IPS-18c (cell line): ENCODE measurements around the gene ADARB2.

Source experiments
- H3K4me3 ChIP-seq: 2 replicates; pipeline ENCODE4 v1.7.0; 2013; ENCODE audit warnings: low read depth, mild to moderate bottlenecking, low read length, moderate library complexity; ENCODE audit not compliant: insufficient read depth
- H3K9me3 ChIP-seq: one replicate; pipeline ENCODE4 v1.6.1; 2013; ENCODE audit warnings: mild to moderate bottlenecking, low read length, moderate library complexity; ENCODE audit not compliant: control insufficient read depth, insufficient read depth

ADARB2 gene

DNA sequence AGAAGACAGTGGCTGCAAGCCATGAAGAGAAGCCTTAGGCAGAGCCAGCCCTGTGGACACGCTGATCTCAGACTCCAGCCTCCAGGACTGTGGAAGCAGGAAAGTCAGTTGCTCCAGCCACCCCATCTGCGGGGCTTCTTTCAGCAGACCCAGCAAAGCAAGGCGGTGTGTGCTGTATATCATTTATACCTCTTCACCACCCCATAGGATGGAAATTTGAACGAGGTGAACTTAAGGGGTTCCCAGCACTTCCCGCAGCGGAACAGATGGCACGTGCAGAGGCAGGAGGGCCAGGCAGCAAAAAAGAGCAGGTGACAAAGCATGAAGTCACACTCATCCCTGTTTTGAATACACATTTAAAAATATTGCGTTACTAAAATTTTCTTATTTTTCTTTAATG, 159.4 kb downstream of the ADARB2 start:
- H3K4me3 ChIP-seq = no peak overlapping the region

GRCh38 chr10:1577373-1577770, 160.0 kb downstream of the ADARB2 start:
- Histone ChIP-seq H3K4me3 (no peak overlapping the region), H3K9me3 (no peaks in the 10 kb centered on the region)

More for the DNA sequence above, 159.4 kb downstream of the ADARB2 start:
- no peaks in the 10 kb centered on the region for H3K9me3 ChIP-seq

GRCh38 chr10:1576467-1577372, 160.6 kb downstream of the ADARB2 start:
- H3K4me3 ChIP-seq = no peak overlapping the region
- no peaks in the 10 kb centered on the region for H3K9me3 ChIP-seq

GRCh38 chr10:1575481-1576244, 161.7 kb downstream of the ADARB2 start:
- no peak overlapping the region for H3K4me3 ChIP-seq

DNA sequence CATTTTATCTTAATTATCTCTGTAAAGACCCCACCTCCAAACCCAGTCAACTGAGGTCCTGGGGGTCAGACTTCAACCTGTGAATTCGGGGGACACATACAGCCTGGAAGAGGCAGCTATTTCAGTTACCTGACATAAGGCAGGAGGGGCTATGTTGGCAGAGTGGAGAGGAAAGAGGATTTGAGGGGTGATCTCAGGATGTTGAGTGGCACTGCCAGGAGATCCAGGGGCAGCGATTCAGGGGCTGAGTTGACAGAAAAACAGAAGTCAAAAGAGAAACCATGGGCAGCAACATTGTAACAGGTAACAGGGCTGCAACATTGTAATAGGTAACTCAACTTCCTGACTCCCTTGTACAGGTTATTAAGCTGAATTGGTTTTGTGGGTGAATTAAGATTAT, 162.6 kb downstream of the ADARB2 start:
- Histone ChIP-seq H3K4me3 (no peak overlapping the region), H3K9me3 (no peaks in the 10 kb centered on the region)

More at GRCh38 chr10:1575481-1576244, 161.7 kb downstream of the ADARB2 start:
- no peaks in the 10 kb centered on the region for H3K9me3 ChIP-seq

DNA sequence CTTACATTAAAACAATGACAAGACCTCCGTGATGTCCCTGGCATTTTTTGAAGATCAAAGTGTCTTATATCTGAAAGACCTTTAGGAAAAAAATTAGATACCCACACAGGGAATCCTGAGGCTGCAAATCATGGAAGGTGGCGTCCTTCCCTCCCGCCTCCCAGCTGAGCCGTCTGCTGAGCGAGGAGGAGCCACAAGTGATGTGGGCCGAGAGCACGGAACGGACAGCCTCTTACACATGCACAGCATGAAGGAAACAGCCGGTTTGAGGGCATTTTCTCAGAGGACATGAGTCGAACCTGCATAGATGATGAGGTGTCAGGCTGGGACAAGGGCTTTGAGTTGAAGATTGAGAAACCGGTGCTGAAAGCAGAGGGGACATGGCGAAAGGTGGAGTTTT, 163.3 kb downstream of the ADARB2 start:
- no peaks in the 10 kb centered on the region for H3K9me3 ChIP-seq
- H3K4me3 ChIP-seq = no peak overlapping the region

DNA sequence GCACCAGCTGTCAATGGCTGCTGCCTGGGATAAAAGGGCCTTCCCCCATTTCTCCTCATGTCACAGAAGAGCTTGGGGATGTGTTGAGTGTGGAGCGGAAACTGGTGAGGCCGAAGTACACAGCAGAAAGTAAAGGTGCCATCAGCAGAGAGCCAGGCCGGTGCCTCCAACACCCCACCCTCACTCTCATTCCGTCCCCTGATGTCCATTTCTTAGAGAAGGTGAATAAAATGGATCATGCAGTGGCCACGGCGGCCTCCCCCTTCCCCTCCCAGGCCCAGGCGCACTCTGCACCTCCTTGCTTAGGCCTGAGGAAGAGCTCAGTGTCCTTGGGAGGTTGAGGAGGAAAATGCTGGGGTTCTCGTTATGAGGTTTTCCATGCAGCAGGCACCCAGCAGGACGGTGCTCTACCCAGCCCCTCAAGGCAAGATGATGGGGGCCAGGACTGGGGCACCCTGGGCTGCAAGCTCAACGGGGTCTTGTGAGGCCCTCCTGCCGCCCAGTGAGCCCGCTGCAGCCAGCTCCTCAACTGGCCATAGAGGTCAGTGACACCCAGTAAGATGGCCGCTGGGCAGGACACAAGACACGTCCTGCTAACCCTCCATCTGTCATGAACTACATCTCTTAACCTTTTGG, 163.9 kb downstream of the ADARB2 start:
- Histone ChIP-seq H3K9me3 (no peaks in the 10 kb centered on the region), H3K4me3 (no peak overlapping the region)

DNA sequence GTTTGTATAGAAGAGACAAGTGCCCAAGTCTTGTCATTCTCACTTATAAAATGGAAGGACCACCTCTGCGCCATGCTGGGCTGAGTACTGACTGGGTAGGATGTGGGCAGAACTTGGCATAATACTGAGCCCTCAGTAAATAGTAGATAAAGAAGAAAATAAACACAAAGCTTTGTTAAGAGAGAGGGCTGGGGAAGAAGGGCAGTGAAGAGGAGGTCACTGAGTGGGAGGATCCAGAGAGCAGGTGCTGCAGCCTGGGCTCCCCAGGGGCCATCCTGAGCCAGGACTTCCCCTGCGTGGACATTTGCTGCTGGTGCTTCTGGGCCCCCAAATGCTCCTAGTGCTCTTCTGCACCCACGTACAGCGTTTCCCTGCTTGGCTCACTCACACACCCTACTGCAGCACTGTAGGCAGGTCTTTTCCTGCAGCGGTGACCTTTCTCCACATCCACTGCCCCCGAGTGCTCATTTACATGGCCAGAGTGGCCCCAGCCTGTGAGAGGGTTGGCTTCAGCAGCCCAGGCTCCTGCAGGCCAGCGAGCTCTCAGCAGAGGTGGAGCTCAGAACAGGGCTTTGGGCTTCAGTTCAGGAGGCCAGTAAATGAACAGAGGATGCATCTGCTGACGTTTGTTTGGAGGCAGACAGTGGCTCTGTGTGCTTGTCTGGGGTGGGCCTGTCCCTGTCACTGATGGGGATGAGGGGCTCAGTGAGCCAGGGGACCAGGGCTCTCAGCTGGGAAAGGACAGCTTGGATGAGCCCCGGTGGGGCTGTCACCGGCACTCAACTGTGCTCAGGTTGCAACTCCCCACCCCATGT, 164.6 kb downstream of the ADARB2 start:
- H3K4me3 ChIP-seq = no peak overlapping the region
- H3K9me3 ChIP-seq = no peaks in the 10 kb centered on the region

- Histone ChIP-seq H3K4me3 (no peak overlapping the region), H3K9me3 (no peaks in the 10 kb centered on the region)
These were observed 165.6 kb downstream of the ADARB2 start for GRCh38 chr10:1571587-1572237.

DNA sequence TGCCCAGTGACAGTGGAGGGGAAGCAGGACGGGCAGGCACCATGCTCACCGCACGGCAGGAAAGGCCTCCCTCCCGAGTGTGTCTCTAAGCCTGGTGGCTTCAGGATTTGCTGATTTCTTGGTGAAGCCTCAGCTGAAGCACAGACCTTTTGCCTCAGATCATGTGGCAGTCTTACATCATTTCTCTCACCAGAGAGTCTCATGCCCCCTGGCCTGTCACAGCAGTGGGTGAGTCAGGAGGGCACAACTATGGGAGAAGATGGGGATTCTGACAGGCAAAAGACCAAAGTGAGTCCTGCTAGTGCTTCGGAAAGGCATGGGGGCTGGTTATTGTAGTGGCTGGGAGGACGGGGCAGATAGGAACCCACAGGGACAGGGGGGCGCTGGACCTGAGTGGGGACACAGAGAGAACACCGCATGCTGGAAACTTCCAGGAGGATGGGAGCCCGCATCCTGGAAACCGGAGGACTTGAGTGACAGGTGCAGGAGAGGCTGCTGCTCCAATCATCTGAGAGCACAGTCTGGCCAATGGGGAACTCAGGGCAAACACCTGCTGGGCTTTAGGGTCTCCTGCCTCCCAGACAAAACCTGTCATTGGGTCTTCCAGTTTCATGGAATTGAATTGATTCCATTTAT, 166.8 kb downstream of the ADARB2 start:
- Histone ChIP-seq H3K4me3 (no peak overlapping the region), H3K9me3 (no peaks in the 10 kb centered on the region)

DNA sequence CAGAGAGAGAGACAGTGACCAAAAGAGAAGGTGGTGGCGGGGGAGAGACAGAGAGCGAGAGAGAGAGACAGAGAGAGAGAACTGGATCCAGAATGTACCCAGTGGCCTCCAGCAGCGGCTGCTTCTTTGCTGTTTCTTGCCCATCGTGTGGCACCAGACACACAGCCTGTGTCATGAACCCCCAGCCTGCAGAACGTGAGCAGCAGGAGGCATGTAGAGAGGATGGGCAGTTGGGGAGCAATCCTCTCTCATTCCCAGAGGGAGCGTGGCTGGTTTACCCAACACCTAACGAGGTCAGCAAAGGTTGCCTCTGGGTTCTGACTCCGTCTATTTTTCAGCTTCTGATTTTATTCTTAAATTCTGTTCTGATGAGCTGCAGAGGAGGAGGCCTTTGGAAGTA, 168.1 kb downstream of the ADARB2 start:
- Histone ChIP-seq H3K9me3 (no peaks in the 10 kb centered on the region), H3K4me3 (no peak overlapping the region)

DNA sequence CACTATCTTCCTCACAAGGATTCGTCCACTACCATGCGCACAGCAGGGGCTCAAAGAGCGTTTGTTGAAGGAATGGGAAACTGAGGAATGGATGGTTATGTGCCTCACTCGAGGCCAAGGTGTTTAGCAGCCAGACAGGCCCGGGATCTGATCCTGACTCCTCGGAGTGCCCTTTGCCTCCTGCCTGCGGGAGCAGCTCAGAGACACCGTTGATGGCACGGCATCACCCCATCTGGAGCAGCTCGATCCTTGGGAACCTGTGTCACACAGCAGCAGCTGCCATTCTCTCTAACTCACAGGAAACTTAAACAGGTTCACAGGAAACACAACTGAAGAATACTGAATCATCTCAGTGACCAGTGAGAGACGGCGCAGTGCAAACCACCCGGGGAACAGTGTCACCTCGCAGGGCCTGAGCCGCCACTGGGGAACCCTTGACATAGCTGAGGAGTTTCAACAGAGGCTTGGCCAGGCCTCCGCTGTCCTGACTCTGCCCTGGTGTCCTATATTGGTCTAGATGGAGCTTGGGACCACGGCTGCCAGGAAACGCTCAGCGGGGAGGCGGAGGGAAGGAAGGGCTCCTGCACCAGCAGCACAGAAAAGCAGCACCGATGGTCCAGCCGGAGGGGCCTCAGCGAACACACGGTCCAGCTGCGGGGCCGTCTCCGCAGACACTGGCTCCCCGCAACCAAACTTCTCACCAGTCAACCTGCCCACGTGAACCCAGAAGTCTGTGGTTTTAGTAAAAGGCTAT, 169.4 kb downstream of the ADARB2 start:
- Histone ChIP-seq H3K4me3 (no peak overlapping the region), H3K9me3 (no peaks in the 10 kb centered on the region)

DNA sequence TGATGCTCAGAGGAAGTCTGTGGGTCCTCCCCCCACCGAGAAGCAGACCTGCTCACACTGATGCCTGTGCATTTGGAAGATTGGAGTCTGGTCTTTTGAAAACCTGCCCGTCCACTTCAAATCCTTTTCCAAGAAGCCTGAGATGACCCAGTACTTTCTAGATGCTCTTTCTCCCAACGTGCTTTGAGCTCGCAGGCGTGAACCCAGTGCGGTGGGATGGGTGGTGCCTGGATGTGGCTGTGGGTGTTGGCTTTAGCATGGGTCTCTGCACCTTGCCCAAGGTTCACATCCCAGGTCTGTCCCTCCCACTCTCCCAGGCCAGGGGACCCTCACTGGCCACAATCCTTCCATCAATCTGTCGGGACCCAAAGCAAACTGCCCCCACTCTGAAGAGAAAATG, 170.2 kb downstream of the ADARB2 start:
- Histone ChIP-seq H3K9me3 (no peaks in the 10 kb centered on the region), H3K4me3 (no peak overlapping the region)

DNA sequence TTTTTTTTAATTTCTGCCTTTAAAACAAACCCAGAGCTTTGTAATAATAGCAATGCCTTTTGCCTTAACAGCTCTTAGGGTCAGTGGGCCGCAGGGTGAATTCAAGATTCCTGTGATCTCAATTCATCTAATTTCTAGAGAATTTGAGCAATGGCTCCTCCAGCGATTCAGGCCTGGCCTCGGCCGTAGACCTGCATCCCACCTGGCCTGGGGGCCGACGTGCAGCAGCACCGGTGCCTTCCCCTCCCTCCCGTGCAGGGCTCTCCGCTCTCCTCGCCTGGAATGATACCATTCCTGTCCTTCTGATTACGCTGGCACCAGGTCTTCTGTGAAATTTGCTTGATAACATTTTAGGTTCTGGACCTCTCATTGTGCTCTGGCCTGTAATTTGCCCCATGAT, 172.5 kb downstream of the ADARB2 start:
- H3K4me3 ChIP-seq = no peak overlapping the region
- no peaks in the 10 kb centered on the region for H3K9me3 ChIP-seq

DNA sequence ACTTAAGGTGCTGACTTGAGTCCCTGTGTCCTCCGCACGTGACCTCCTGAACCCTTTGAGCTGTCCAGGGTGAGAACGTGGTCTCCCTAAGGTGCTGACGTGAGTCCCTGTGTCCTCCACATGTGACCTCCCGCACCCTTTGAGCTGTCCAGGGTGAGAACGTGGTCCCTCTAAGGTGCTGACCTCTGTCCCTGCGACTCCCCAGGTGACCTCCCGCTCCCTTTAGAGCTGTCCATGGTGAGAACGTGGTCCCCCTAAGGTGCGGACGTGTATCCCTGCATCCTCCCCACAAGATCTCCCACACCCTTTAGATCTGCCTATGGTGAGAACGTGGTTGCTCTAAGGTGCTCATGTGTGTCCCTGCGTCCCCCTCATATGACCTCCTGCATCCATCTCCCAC, 174.3 kb downstream of the ADARB2 start:
- H3K4me3 ChIP-seq = no peak overlapping the region

More for the DNA sequence above, 174.3 kb downstream of the ADARB2 start:
- H3K9me3 ChIP-seq = no peaks in the 10 kb centered on the region
